ENCODE data around the gene PHKG1.
"Not testable (repeated sequence)": the region's sequence is repeated elsewhere in the genome, so short reads cannot be mapped to it uniquely, and the experiment has no call there.

The PHKG1 gene

GRCh38 chr7:56092789-56093531 is at the start of gene PHKG1:
Gene PHKG1, minus strand, starts transcription at chr7:56092952. Its CDS starts 4,011 bp downstream, at chr7:56088941.
- DNase-seq (ENCODE audit: low spot score), result peak; percentile 91
- peak within 1 kb of the TSS; percentile 66 to 80 for H3K27ac ChIP-seq

GRCh38 chr7:56131062-56131461 is 38.3 kb upstream of the PHKG1 start:
- H3K4me3 ChIP-seq; DNase-seq (ENCODE audit: low spot score); H3K27ac ChIP-seq: not testable (repeated sequence)

More at GRCh38 chr7:56092789-56093531, at the start of gene PHKG1:
- TF ChIP-seq CTCF (IDR thresholded peaks at IDR 0.05), result peak; percentile 32
- peak within 1 kb of the TSS; percentile 59 for H3K4me3 ChIP-seq

- no peak overlapping the region for H3K27ac ChIP-seq
- no peak for TF ChIP-seq CTCF (IDR thresholded peaks at IDR 0.05)
- H3K4me3 ChIP-seq, result no peak overlapping the region
- no peak for DNase-seq (ENCODE audit: low spot score)
Measured at GRCh38 chr7:56127241-56127975, 34.7 kb upstream of the PHKG1 start.

GRCh38 chr7:56125831-56126230 is 33.1 kb upstream of the PHKG1 start:
- no peak for DNase-seq (ENCODE audit: low spot score)
- H3K4me3 ChIP-seq, result no peak overlapping the region
- TF ChIP-seq CTCF (IDR thresholded peaks at IDR 0.05), result no peak
- H3K27ac ChIP-seq, result no peak overlapping the region

- no peak for DNase-seq (ENCODE audit: low spot score)
- H3K27ac ChIP-seq, result no peak overlapping the region
- no peak for TF ChIP-seq CTCF (IDR thresholded peaks at IDR 0.05)
- H3K4me3 ChIP-seq, result no peak overlapping the region
Measured at GRCh38 chr7:56124981-56125380, 32.2 kb upstream of the PHKG1 start.

GRCh38 chr7:56121440-56121839 is 28.7 kb upstream of the PHKG1 start:
- no peak for TF ChIP-seq CTCF (IDR thresholded peaks at IDR 0.05)
- H3K4me3 ChIP-seq, result no peak overlapping the region
- DNase-seq (ENCODE audit: low spot score), result no peak
- H3K27ac ChIP-seq, result no peak overlapping the region

GRCh38 chr7:56115852-56116538 is 23.2 kb upstream of the PHKG1 start, which contains the start of gene NUPR2:
Gene NUPR2, minus strand, starts transcription at chr7:56116417. Its CDS starts 103 bp downstream, at chr7:56116314.
- DNase-seq (ENCODE audit: low spot score), result no peak
- no peak for TF ChIP-seq CTCF (IDR thresholded peaks at IDR 0.05)
- Histone ChIP-seq H3K27ac (no peak within 1 kb of the TSS), H3K4me3 (peak within 1 kb of the TSS; percentile 51)

GRCh38 chr7:56112244-56112643 is 19.5 kb upstream of the PHKG1 start:
- H3K4me3 ChIP-seq; DNase-seq (ENCODE audit: low spot score); H3K27ac ChIP-seq: not testable (repeated sequence)

Data from coronary artery (tissue), 2 donors.